Right cardiac atrium (tissue), 5 donors: ENCODE measurements around the gene TBC1D22B. TPM values are rescaled to one million over a fixed set of nuclear protein-coding genes. Genes with fewer than 3 reads are reported as not detected.

Experiments used
- ATAC-seq, 2 donors: fragments of 200-7000 bp; cut with Tn5 transposase; one replicate each; pipeline versions ENCODE4 v1.8.0 to v1.9.1; 2020; ENCODE audit warnings: moderate library complexity in 2 of 2, mild to moderate bottlenecking in 1 of 2
- DNase-seq, 3 donors: peaks; one replicate each; pipeline ENCODE4 v3.0.0-alpha.2; 2020
- H3K27ac ChIP-seq: one replicate; pipeline ENCODE4 v1.5.1; 2013; ENCODE audit warnings: mild to moderate bottlenecking, low read length, control low read depth, moderate library complexity
- H3K27me3 ChIP-seq: one replicate; pipeline ENCODE4 v1.6.1; 2013; ENCODE audit not compliant: control insufficient read depth, insufficient read depth
- H3K4me1 ChIP-seq: one replicate; pipeline ENCODE4 v1.6.1; 2013; ENCODE audit warnings: low read length; ENCODE audit not compliant: control insufficient read depth, insufficient read depth
- H3K4me3 ChIP-seq: one replicate; pipeline ENCODE4 v1.5.1; 2013; ENCODE audit warnings: low read length, control low read depth
- H3K9me3 ChIP-seq: one replicate; pipeline ENCODE4 v1.6.1; 2013; ENCODE audit warnings: low read length; ENCODE audit not compliant: control insufficient read depth
- WGBS: extraction: QIAGEN DNeasy Blood & Tissue Kit; methylation state at CpG from one replicate; pipeline ENCODE4 v1.1.7; 2013; 5-methylcytosine and 5-hydroxymethylcytosine counted together
- intact Hi-C, 4 donors: fragments of 100-400 bp; cut with DNase I; formaldehyde crosslinking; loops; one replicate each; pipeline versions ENCODE4 v1.11.0 to v1.14.0; 2022 to 2023
- polyA plus RNA-seq: library from polyadenylated mRNA; stranded (reverse); fragments of 200-250 nt; gene quantifications from one replicate; pipeline ENCODE4 v1.2.3, GENCODE V29; 2013
- total RNA-seq, 4 donors: library from RNA; stranded (reverse); fragmentation: NEBNext Ultra II Directional; extraction: Animal tissue kit (Norgen Biotek cat#: 25700); gene quantifications; one replicate each; pipeline ENCODE4 v1.2.1, GENCODE V29; 2021
- donor health status: healthy with polysubstance abuse.
- donor health status: DM: no; HTN: yes; CAD: no.
- donor health status: DM: no; HTN: no; CAD: no.
- donor health status: DM: no; HTN: yes; CAD: no; lungs with severe emphysema.
- donor health status: DM: yes; HTN: yes; CAD: no.

TBC1D22B gene
- total and polyA plus RNA-seq, 5 donors = 4.6 to 9.2 (median 7.3) TPM

- H3K27ac ChIP-seq = no peak overlapping the region
- no peaks in the 10 kb centered on the region for H3K9me3 ChIP-seq
- ATAC-seq = no peak
- 75% methylated on average over 2 of the region's 2 CpGs for WGBS
- H3K4me1 ChIP-seq = no peaks in the 10 kb centered on the region
- H3K4me3 ChIP-seq = no peak overlapping the region
- H3K27me3 ChIP-seq = no peaks in the 10 kb centered on the region
- intact Hi-C loops = no loop called here
- no peak for DNase-seq
Measured at GRCh38 chr6:37269105-37269504, 11.5 kb downstream of the TBC1D22B start.

- Histone ChIP-seq H3K9me3 (no peaks in the 10 kb centered on the region), H3K27me3 (no peaks in the 10 kb centered on the region), H3K4me1 (no peaks in the 10 kb centered on the region), H3K27ac (no peak overlapping the region), H3K4me3 (no peak overlapping the region)
- intact Hi-C loops = no loop called here
- no peak for ATAC-seq
- 79% methylated on average over 8 of the region's 8 CpGs for WGBS
- DNase-seq = no peak
Measured at GRCh38 chr6:37272834-37273566, 15.4 kb downstream of the TBC1D22B start.

- no peaks in the 10 kb centered on the region for H3K27me3 ChIP-seq
- H3K9me3 ChIP-seq = no peaks in the 10 kb centered on the region
- no peak for ATAC-seq
- H3K4me1 ChIP-seq = no peaks in the 10 kb centered on the region
- intact Hi-C loops = no loop called here
- DNase-seq = no peak
- H3K27ac ChIP-seq = no peak overlapping the region
- H3K4me3 ChIP-seq = no peak overlapping the region
- WGBS = 76% methylated on average over 3 of the region's 3 CpGs
Measured at GRCh38 chr6:37273690-37274089, 16.1 kb downstream of the TBC1D22B start.

GRCh38 chr6:37275350-37275749, 17.8 kb downstream of the TBC1D22B start:
- DNase-seq (no peak), ATAC-seq (no peak)
- Histone ChIP-seq H3K4me3 (no peak overlapping the region), H3K27ac (no peak overlapping the region), H3K9me3 (no peaks in the 10 kb centered on the region), H3K27me3 (no peaks in the 10 kb centered on the region), H3K4me1 (peaks cover 8% of the 10 kb centered on the region)
- WGBS = 95% methylated on average over 1 of the region's 1 CpG
- intact Hi-C loops = no loop called here

GRCh38 chr6:37277001-37277409, 19.4 kb downstream of the TBC1D22B start:
- Histone ChIP-seq H3K4me3 (no peak overlapping the region), H3K27me3 (no peaks in the 10 kb centered on the region), H3K4me1 (peaks cover 8% of the 10 kb centered on the region), H3K9me3 (no peaks in the 10 kb centered on the region), H3K27ac (no peak overlapping the region)
- WGBS = 89% methylated on average over 6 of the region's 6 CpGs
- DNase-seq (no peak), ATAC-seq (no peak)
- intact Hi-C loops = no loop called here

GRCh38 chr6:37279366-37280134, 22.0 kb downstream of the TBC1D22B start:
- Histone ChIP-seq H3K27ac (peak overlapping the region; percentile 54), H3K9me3 (no peaks in the 10 kb centered on the region), H3K27me3 (no peaks in the 10 kb centered on the region), H3K4me3 (no peak overlapping the region), H3K4me1 (peaks cover 10% of the 10 kb centered on the region)
- WGBS = 77% methylated on average over 9 of the region's 9 CpGs
- DNase-seq (no peak), ATAC-seq (peak; percentile 49 to 56)
- intact Hi-C loops = no loop called here

GRCh38 chr6:37280162-37280887, 22.8 kb downstream of the TBC1D22B start:
- Histone ChIP-seq H3K9me3 (no peaks in the 10 kb centered on the region), H3K4me3 (no peak overlapping the region), H3K4me1 (peaks cover 10% of the 10 kb centered on the region), H3K27ac (peak overlapping the region; percentile 21), H3K27me3 (no peaks in the 10 kb centered on the region)
- DNase-seq (no peak), ATAC-seq (no peak)
- intact Hi-C loops = no loop called here
- 81% methylated on average over 8 of the region's 8 CpGs for WGBS

GRCh38 chr6:37282371-37282770, 24.8 kb downstream of the TBC1D22B start:
- no peaks in the 10 kb centered on the region for H3K9me3 ChIP-seq
- intact Hi-C loops = no loop called here
- H3K27me3 ChIP-seq = no peaks in the 10 kb centered on the region
- no peak for ATAC-seq
- peaks cover 10% of the 10 kb centered on the region for H3K4me1 ChIP-seq
- no peak for DNase-seq
- 90% methylated on average over 2 of the region's 2 CpGs for WGBS
- no peak overlapping the region for H3K27ac ChIP-seq
- H3K4me3 ChIP-seq = no peak overlapping the region

- peak in 1 of 2 donors; percentile 2 for ATAC-seq
- WGBS = 42% methylated on average over 3 of the region's 3 CpGs
- no peak for DNase-seq
- Histone ChIP-seq H3K27me3 (no peaks in the 10 kb centered on the region), H3K4me3 (no peak overlapping the region), H3K27ac (no peak overlapping the region), H3K9me3 (no peaks in the 10 kb centered on the region), H3K4me1 (peaks cover 10% of the 10 kb centered on the region)
- intact Hi-C loops = no loop called here
Measured at GRCh38 chr6:37283268-37283667, 25.7 kb downstream of the TBC1D22B start.

GRCh38 chr6:37283671-37284151, 26.1 kb downstream of the TBC1D22B start:
- 38% methylated on average over 3 of the region's 3 CpGs for WGBS
- DNase-seq = peak; percentile 76 to 90 (median 87)
- Histone ChIP-seq H3K9me3 (no peaks in the 10 kb centered on the region), H3K27me3 (no peaks in the 10 kb centered on the region), H3K4me1 (peaks cover 10% of the 10 kb centered on the region), H3K27ac (peak overlapping the region; percentile 51), H3K4me3 (no peak overlapping the region)
- peak; percentile 93 to 97 for ATAC-seq
- intact Hi-C loops = no loop called here

GRCh38 chr6:37284781-37285180, 27.2 kb downstream of the TBC1D22B start:
- Histone ChIP-seq H3K4me1 (peaks cover 6% of the 10 kb centered on the region), H3K4me3 (no peak overlapping the region), H3K27me3 (no peaks in the 10 kb centered on the region), H3K27ac (no peak overlapping the region), H3K9me3 (no peaks in the 10 kb centered on the region)
- intact Hi-C loops = no loop called here
- ATAC-seq (no peak), DNase-seq (no peak)
- WGBS = 74% methylated on average over 4 of the region's 4 CpGs
